Measurements from ENCODE around the gene TNFAIP8. TPM values are rescaled to one million over a fixed set of nuclear protein-coding genes. Genes with fewer than 3 reads are reported as not detected.
A peak's percentile ranks its signal among the peaks of the same experiment; 100 is the strongest.
"Not testable (repeated sequence)": the region's sequence is repeated elsewhere in the genome, so short reads cannot be mapped to it uniquely, and the experiment has no call there.

Gene TNFAIP8
- total and polyA plus RNA-seq, 9 of the 15 experiments (the other 6 are each of a cell fraction or from before 2014, with no cell fraction given) = 29.9 to 52.2 (median 44.8) TPM

GRCh38 chr5:119432674-119433237, 76.9 kb downstream of the TNFAIP8 start:
- FAIRE-seq; H3K4me1 ChIP-seq (replicated peaks in 1 of 2; ENCODE audit: control insufficient read depth in 2 of 2, insufficient read depth in 2 of 2, low read length in 2 of 2); H3K4me2 ChIP-seq (ENCODE audit: insufficient read depth, low read length); H3K27ac ChIP-seq (ENCODE audit: extremely low read depth, low read depth, low read length); H3K4me3 ChIP-seq; CTCF ChIA-PET (ENCODE audit: low intra/inter-chr PET ratio); H3K27me3 ChIP-seq (ENCODE audit: control insufficient read depth in 2 of 2, insufficient read depth in 2 of 2, low read length in 2 of 2); H2AFZ ChIP-seq (ENCODE audit: low read depth, low read length); H3K9me3 ChIP-seq (replicated peaks; ENCODE audit: control insufficient read depth, insufficient read depth, low read depth, low read length); DNase-seq (ENCODE audit: extremely low read depth in 1 of 4, low spot score in 3 of 4); H3K36me3 ChIP-seq (ENCODE audit: control insufficient read depth, insufficient read depth, low read length); H4K20me1 ChIP-seq (replicated peaks; ENCODE audit: control insufficient read depth, insufficient read depth, low read length); in situ Hi-C loops (cut with MboI); H3K9ac ChIP-seq (ENCODE audit: insufficient read depth in 1 of 2, low read depth in 2 of 2, low read length in 2 of 2); ATAC-seq; H3K79me2 ChIP-seq (ENCODE audit: control insufficient read depth, insufficient read depth, low read length); H3K9me1 ChIP-seq (ENCODE audit: control insufficient read depth, insufficient read depth, low read length); BruUV-seq (replicated peaks): not testable (repeated sequence)
- intact Hi-C loops (cut with micrococcal nuclease) = loop anchor here (10.0 kb wide), 1 partner anchor 312 kb away; no protein-coding TSS in a partner anchor
- peak; percentile 62; the same call in 1 of the 2 replicates for TF ChIP-seq CC2D1A (IDR thresholded peaks at IDR 0.05)
- peak; percentile 69; the same call in 1 of the 2 replicates for TF ChIP-seq CHAMP1 (IDR thresholded peaks at IDR 0.05)
- 0 out of 2 replicates have a peak, but pooled peaks have one; percentile 30 for TF ChIP-seq MAFG (tag; conservative IDR thresholded peaks at IDR 0.05)
- TF ChIP-seq NFYB (IDR thresholded peaks at IDR 0.05; ENCODE audit: extremely low read depth, insufficient read length) = peak; percentile 64
- peak; percentile 77 for TF ChIP-seq ZNF316 (IDR thresholded peaks at IDR 0.05)
- peak; percentile 73 for TF ChIP-seq ASH1L (IDR thresholded peaks at IDR 0.05; ENCODE audit: borderline replicate concordance, low read depth, partially characterized antibody)
- POLR2A ChIA-PET = interaction anchor here (0.7 to 1.0 kb wide), 2 partner anchors 9 to 11 kb away, joined by 3 read pairs; no protein-coding TSS in a partner anchor
- WGBS (ENCODE audit: insufficient coverage, low coverage, missing lambda C conversion rate) = 47% methylated on average over 10 of the region's 10 CpGs
